Heart left ventricle (tissue), 16 donors: ENCODE data around the gene NXN. TPM values are rescaled to one million over a fixed set of nuclear protein-coding genes. Genes with fewer than 3 reads are reported as not detected.
"Not testable (repeated sequence)": the region's sequence is repeated elsewhere in the genome, so short reads cannot be mapped to it uniquely, and the experiment has no call there.

Experiments
- ATAC-seq, 4 donors: fragments of 200-7000 bp; cut with Tn5 transposase; one replicate each; pipeline ENCODE4 v1.9.1; 2020 to 2022; ENCODE audit warnings: moderate library complexity in 4 of 4, mild to moderate bottlenecking in 3 of 4, moderate number of reproducible peaks in 1 of 4
- DNase-seq, 5 donors: peaks; one replicate each; pipeline ENCODE4 v3.0.0-alpha.2; 2020
- H3K27ac ChIP-seq, 12 donors: fragments of 200-600 bp; sonication (generic) in 4 of 12; one replicate each; pipeline versions ENCODE4 v1.5.0 to v1.8.0; 2016 to 2022; ENCODE audit warnings: mild to moderate bottlenecking in 2 of 12
- H3K27me3 ChIP-seq, 9 donors: fragments of 200-600 bp; sonication (generic) in 2 of 9; one replicate each; pipeline versions ENCODE4 v1.5.1 to v1.8.0; 2016 to 2022; ENCODE audit warnings: mild to moderate bottlenecking in 3 of 9
- H3K36me3 ChIP-seq, 9 donors: fragments of 200-600 bp; sonication (generic) in 2 of 9; one replicate each; pipeline versions ENCODE4 v1.5.0 to v1.8.0; 2018 to 2022; ENCODE audit warnings: mild to moderate bottlenecking in 2 of 9
- H3K4me1 ChIP-seq, 12 donors: fragments of 200-600 bp; sonication (generic) in 4 of 12; one replicate each; pipeline versions ENCODE4 v1.5.0 to v1.8.0; 2016 to 2022; ENCODE audit warnings: mild to moderate bottlenecking in 3 of 12
- H3K4me3 ChIP-seq, 12 donors: fragments of 200-600 bp; sonication (generic) in 4 of 12; one replicate each; pipeline versions ENCODE4 v1.5.0 to v1.8.0; 2017 to 2022; ENCODE audit warnings: mild to moderate bottlenecking in 9 of 12, moderate library complexity in 4 of 12
- H3K9me3 ChIP-seq, 12 donors: fragments of 200-600 bp; sonication (generic) in 4 of 12; one replicate each; pipeline versions ENCODE4 v1.5.0 to v1.8.0; 2016 to 2022; ENCODE audit warnings: mild to moderate bottlenecking in 1 of 12
- CTCF ChIP-seq, 12 donors: fragments of 200-600 bp; sonication (generic) in 4 of 12; IDR thresholded peaks; one replicate each; pipeline versions ENCODE4 v1.5.0 to v1.8.0; 2018 to 2022; ENCODE audit warnings: antibody characterized with exemption in 12 of 12, mild to moderate bottlenecking in 5 of 12
- POLR2A ChIP-seq, 2 donors: fragments of 450-650 bp; IDR thresholded peaks; one replicate each; pipeline ENCODE4 v1.6.1; 2017; ENCODE audit warnings: antibody characterized with exemption in 2 of 2, mild to moderate bottlenecking in 2 of 2, moderate library complexity in 2 of 2
- WGBS, 4 donors: extraction: QIAGEN DNeasy Blood & Tissue Kit in 2 of 4; methylation state at CpG; one replicate each; pipeline versions ENCODE4 v1.1.5 to v1.1.7; 2013 to 2018; 5-methylcytosine and 5-hydroxymethylcytosine counted together
- intact Hi-C, 10 donors: fragments of 100-400 bp; cut with DNase I; formaldehyde crosslinking; loops; one replicate each; pipeline versions ENCODE4 v1.11.1 to v1.14.2; 2022
- polyA plus RNA-seq, 2 donors: library from polyadenylated mRNA; stranded (reverse); fragments of 200-250 nt; gene quantifications; one replicate each; pipeline ENCODE4 v1.2.3, GENCODE V29; 2013
- total RNA-seq, 9 donors: library from RNA; depleted of rRNA in 2 of 9; stranded (reverse); fragments of >200 nt in 2 of 9; fragmentation: NEBNext Ultra II Directional in 3 of 9; extraction: Animal tissue kit (Norgen Biotek cat#: 25700) in 3 of 9; gene quantifications; one replicate each; pipeline versions ENCODE4 v1.1.0 to v1.2.4, GENCODE V29; 2016 to 2023
- donor health status: ischemic (EF 13 %, LVEDD 7.1; RV severe dilation, severe dysfunction).
- donor health status: healthy with polysubstance abuse.
- donor health status: DM: no; HTN: yes; CAD: no.
- donor health status: DM: no; HTN: no; CAD: no.
- donor health status: ischemic (EF 25% LVEDD 6.9; RV normal size, moderate dysfunction).
- donor health status: ischemic (EF 25% LVEDD 5.7; RV mildly dilated, moderate dysfunction).
- donor health status: healthy.
- donor health status: DM: yes; HTN: yes; CAD: no.
- donor health status: ischemic (EF 35%, LVEDD 5.7; RV mildly dilated, moderate dysfunction).
- donor health status: nonischemic (EF 11% LVEDD 7.7; RV severe dilation, severe dysfunction).
- donor health status: DM: yes; HTN: yes; CAD: no.
- donor health status: PGD.
- donor health status: ischemic (EF 29% LVEDD 5.4; RV normal size, mild dysfunction).
- donor health status: nonischemic (EF 23%, LVEDD 6.1; RV moderate dilation, normal function).

The NXN gene
- total and polyA plus RNA-seq, 11 donors, result 8.6 to 20.3 (median 14.1) TPM

- intact Hi-C loops, result no loop called here
- no peak overlapping the region for H3K4me3 ChIP-seq
- no peak for DNase-seq
- H3K36me3 ChIP-seq, result no peaks in the 10 kb centered on the region
- peaks cover 0 to 3% (median 0%) of the 10 kb centered on the region in 12 donors for H3K4me1 ChIP-seq
- no peaks in the 10 kb centered on the region for H3K27me3 ChIP-seq
- TF ChIP-seq CTCF (IDR thresholded peaks at IDR 0.05) (no peak), POLR2A (IDR thresholded peaks at IDR 0.05) (no peak)
- H3K9me3 ChIP-seq, result peaks cover 0 to 7% (median 0%) of the 10 kb centered on the region in 12 donors
- H3K27ac ChIP-seq, result peak overlapping the region in 2 of 12 donors; percentile 26 to 69
- 46 to 68% (median 59%) methylated on average over 9 of the region's 9 CpGs for WGBS, 4 donors
- peak in 2 of 4 donors; percentile 27 to 49 for ATAC-seq
Observed at GRCh38 chr17:835263-835662, 144.3 kb downstream of the NXN start.

- Histone ChIP-seq H3K36me3 (no peaks in the 10 kb centered on the region), H3K4me1 (peaks cover 0 to 3% (median 0%) of the 10 kb centered on the region in 12 donors), H3K4me3 (no peak overlapping the region), H3K27me3 (no peaks in the 10 kb centered on the region), H3K27ac (peak overlapping the region in 1 of 12 donors; percentile 69), H3K9me3 (peaks cover 0 to 7% (median 0%) of the 10 kb centered on the region in 12 donors)
- no peak for ATAC-seq
- intact Hi-C loops, result no loop called here
- no peak for TF ChIP-seq POLR2A (IDR thresholded peaks at IDR 0.05)
- TF ChIP-seq CTCF (IDR thresholded peaks at IDR 0.05), result no peak
- WGBS, 4 donors, result 96 to 98% (median 97%) methylated on average over 6 of the region's 6 CpGs
- DNase-seq, result no peak
Observed at GRCh38 chr17:834136-834535, 145.4 kb downstream of the NXN start.

GRCh38 chr17:830950-831349 is 148.6 kb downstream of the NXN start:
- no peak for ATAC-seq
- intact Hi-C loops, result no loop called here
- no peaks in the 10 kb centered on the region for H3K36me3 ChIP-seq

GRCh38 chr17:830381-830780 is 149.2 kb downstream of the NXN start:
- Histone ChIP-seq H3K27me3 (no peaks in the 10 kb centered on the region), H3K4me1 (peaks cover 0 to 2% (median 0%) of the 10 kb centered on the region in 12 donors), H3K27ac (no peak overlapping the region), H3K9me3 (peaks cover 0 to 7% (median 0%) of the 10 kb centered on the region in 12 donors), H3K4me3 (no peak overlapping the region), H3K36me3 (peaks cover 0 to 4% (median 0%) of the 10 kb centered on the region in 9 donors)
- DNase-seq, result no peak
- no peak for TF ChIP-seq POLR2A (IDR thresholded peaks at IDR 0.05)
- no peak for TF ChIP-seq CTCF (IDR thresholded peaks at IDR 0.05)
- ATAC-seq, result no peak
- intact Hi-C loops, result no loop called here
- WGBS, 4 donors, result 76 to 92% (median 83%) methylated on average over 19 of the region's 19 CpGs

More at GRCh38 chr17:830950-831349, 148.6 kb downstream of the NXN start:
- Histone ChIP-seq H3K27me3 (no peaks in the 10 kb centered on the region), H3K27ac (no peak overlapping the region), H3K4me3 (no peak overlapping the region), H3K4me1 (peaks cover 0 to 3% (median 0%) of the 10 kb centered on the region in 12 donors), H3K9me3 (peaks cover 0 to 7% (median 0%) of the 10 kb centered on the region in 12 donors)
- WGBS, 4 donors, result 76 to 92% (median 81%) methylated on average over 7 of the region's 7 CpGs
- no peak for DNase-seq
- no peak for TF ChIP-seq POLR2A (IDR thresholded peaks at IDR 0.05)
- no peak for TF ChIP-seq CTCF (IDR thresholded peaks at IDR 0.05)

- H3K27ac ChIP-seq, H3K27me3 ChIP-seq, ATAC-seq, H3K4me1 ChIP-seq, H3K36me3 ChIP-seq, H3K4me3 ChIP-seq, intact Hi-C loops, H3K9me3 ChIP-seq, DNase-seq: not testable (repeated sequence)
- WGBS, 4 donors, result 73 to 95% (median 82%) methylated on average over 3 of the region's 3 CpGs
Observed at GRCh38 chr17:829614-830013, 150.0 kb downstream of the NXN start.
